Measurements from ENCODE around the gene ABTB2.

Gene ABTB2

DNA sequence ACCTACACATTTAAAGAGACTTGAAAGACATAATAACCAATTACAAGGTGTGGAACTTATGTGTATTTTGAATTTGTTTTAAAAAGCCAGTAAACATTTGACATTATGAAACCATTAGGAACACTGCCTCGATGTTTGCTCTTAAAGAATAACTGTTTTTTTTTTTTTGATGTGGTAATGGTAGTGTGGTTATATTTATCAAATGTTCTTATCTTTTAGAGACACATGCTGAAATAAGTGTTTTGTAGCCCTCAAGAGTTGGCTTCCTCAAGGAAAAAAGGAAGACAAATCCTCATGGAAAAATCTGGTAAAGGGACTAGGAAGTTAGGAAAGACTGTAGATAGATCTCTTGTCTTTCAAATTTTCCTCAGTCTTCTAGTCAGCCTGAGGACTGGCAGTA, 2.2 kb upstream of the ABTB2 start:
- no peak for DNase-seq (ENCODE audit: low read depth in 2 of 2)

DNA sequence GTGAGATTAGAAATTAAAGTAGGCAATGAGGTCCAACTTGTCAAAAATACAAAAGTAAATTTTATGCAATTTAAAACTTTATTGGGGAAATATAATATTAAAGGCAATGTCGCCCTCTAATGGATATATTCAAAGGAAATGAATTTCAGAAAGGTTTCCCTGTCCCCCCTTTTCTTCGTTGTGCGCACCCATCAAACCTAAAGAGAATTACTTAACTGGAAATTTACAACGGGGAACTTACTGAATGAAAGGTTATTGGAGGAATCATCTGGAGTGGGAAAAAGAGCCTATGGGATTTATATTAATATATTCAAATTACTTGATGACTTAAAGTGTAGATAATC, 1.7 kb upstream of the ABTB2 start:
- DNase-seq (ENCODE audit: low read depth in 2 of 2), result no peak

GRCh38 chr11:34358728-34359547, 1.1 kb upstream of the ABTB2 start:
- peak; percentile 47 to 70 for DNase-seq (ENCODE audit: low read depth in 2 of 2)

- DNase-seq (ENCODE audit: low read depth in 2 of 2), result no peak
These were observed 483 bp upstream of the ABTB2 start for GRCh38 chr11:34358258-34358727.

DNA sequence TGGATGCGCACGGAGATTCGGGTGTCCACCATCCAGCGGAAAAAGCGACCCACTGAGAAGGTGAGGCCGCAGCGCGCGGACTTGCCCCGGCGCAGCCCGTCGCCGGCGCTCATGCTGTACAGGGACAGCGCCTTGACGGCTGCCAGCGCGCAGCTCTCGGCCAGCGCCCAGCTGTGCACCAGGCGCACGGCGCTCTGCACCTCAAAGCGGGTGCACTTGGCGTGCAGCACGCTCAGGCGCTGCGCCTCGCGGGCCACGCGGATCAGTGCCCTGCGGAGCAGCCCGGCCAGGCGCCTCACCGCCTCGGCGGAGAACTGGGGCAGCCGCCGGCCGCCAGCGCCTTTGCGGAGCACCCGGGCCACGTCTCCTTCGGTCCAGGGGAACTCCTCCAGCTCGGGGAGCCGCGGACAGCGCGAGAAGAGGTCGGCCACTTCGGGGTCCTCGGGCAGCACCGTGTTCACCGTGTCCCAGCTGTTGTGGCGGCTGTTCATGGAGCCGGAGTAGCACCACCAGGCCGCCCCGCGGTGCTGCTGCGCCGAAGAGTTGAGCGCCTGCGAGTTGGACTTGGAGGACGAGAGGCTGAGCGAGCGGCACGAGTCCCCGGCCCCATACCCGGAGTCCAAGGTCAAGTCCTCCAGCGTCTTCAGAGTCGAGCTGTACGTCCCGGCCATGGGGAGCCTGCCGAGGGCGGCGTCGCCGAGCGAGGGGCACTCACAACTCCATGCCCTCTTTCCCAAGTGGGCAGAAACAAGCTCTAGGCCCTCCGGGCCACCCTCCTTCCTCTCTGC, 703 bp downstream of the ABTB2 start:
- peak; percentile 24 to 31 for DNase-seq (ENCODE audit: low read depth in 2 of 2)

- DNase-seq (ENCODE audit: low read depth in 2 of 2), result no peak
These were observed 1.3 kb downstream of the ABTB2 start for GRCh38 chr11:34356576-34356912.

DNA sequence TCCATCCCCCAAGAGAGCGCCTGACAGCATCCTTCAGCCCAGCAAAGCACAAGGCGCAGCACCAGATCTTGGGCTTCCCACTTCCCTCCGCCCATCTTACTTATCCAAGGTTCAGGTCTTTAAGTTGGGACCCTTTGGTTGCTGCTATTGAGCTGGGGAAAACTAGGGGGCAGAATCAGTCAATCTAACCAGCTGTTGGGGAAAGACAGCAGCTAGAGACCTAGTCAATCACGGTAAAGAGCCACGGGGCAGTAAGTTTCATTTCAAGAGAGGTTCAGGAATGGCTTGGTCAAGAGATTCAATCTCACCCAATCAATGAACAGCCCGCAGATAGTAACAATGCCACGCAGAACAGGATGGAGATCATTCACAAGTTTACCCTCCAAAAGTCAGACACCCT, 1.7 kb downstream of the ABTB2 start:
- no peak for DNase-seq (ENCODE audit: low read depth in 2 of 2)

- no peak for DNase-seq (ENCODE audit: low read depth in 2 of 2)
These were observed 2.1 kb downstream of the ABTB2 start for GRCh38 chr11:34355726-34356125.

DNA sequence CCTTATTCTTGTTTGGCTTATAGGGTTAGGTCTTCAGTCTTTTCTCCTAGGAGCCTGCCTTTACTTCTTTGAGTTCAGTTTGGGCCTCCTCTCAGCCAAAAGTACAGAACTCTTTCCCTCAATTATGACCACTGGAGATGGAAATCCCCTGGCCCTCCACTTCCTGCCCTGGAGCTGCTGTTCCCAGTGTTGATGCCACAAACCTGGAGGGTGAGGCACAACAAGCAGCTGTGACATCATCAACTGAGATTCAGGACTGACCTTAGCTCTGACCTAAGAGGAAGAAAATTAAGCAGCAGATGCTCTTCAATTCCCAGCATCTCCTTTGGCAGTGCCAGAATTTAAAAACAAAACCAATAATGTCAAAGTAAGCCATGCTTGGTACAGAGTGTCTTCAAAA, 3.0 kb downstream of the ABTB2 start:
- no peak for DNase-seq (ENCODE audit: low read depth in 2 of 2)

GRCh38 chr11:34353881-34354280, 3.9 kb downstream of the ABTB2 start:
- no peak for DNase-seq (ENCODE audit: low read depth in 2 of 2)

DNA sequence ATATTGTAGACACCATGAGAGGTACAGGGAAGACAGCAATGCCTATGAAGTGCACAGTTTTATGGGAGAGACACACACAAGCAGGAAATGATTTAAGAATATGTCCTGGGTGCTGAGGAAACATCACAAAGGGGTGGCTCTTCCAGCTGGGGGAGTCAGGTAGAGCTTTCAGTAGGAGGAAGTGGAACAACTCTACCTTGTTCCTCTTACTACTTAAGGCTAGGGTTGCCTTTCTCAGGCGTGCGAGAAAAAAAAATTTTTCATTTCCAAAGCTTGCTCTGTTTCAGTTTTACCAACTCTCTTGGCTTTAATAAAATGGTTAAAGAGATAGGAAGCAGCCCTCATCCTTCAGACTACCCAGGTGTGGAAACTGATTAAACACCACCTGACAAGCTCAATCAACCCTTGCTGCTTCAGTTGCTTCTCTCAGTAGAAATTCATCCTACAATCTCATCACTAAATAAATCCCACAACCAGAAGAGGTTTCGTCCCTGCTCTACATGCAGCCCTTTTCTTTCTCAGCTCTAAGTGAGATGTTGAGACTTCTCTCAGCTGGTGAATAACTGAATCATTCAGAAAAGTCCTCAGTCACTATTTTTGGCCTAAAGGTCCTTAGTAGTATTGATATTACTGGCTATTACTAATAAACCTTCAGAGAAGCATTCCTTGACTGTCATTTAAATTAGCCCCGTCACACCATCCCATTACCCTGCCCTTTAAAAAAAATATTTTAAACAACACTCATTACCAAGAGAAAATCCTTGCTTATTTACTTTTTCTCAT, 5.9 kb downstream of the ABTB2 start:
- DNase-seq (ENCODE audit: low read depth in 2 of 2), result no peak

- DNase-seq (ENCODE audit: low read depth in 2 of 2), result no peak
These were observed 6.8 kb downstream of the ABTB2 start for GRCh38 chr11:34351051-34351450.

GRCh38 chr11:34349882-34350281, 7.9 kb downstream of the ABTB2 start:
- DNase-seq (ENCODE audit: low read depth in 2 of 2), result no peak

GRCh38 chr11:34348919-34349318, 8.9 kb downstream of the ABTB2 start:
- no peak for DNase-seq (ENCODE audit: low read depth in 2 of 2)

DNA sequence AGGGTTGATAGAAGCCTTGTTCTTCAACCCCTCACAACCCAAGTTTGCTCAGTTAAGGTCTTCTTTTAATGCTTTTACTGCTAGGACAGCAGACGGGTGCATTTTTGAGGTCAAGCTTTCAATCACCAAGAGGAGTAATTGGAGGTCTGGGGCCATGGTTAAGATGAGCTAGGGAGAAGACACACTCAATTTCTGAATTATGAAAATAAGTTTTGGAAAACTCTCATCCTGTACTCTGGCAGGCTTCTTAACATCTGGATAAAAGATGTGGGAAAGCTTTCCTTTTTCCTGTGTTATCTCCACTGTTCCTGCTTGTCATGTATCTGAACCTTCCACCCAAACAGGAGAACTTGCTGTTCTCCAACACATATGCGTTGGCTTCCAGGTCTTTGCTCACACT, 9.7 kb downstream of the ABTB2 start:
- no peak for DNase-seq (ENCODE audit: low read depth in 2 of 2)

DNA sequence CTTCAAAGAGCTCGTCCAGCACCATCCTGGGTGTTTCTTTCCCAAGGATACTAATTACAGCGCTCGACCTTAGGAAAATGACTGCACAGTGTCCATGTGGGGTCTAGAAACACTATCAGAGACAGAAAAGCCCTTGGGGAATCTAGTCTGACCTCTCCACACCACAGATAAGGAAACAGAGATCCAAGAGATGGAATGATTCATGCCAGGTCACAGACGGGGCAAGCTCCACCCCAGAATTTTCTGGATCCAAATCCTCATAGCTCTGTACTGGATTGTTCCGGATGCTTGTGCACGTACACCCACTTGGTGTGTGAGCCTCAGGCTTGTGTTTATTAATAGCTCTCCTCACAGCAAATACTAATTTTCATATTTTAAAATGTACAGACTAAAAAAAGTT, 11.3 kb downstream of the ABTB2 start:
- no peak for DNase-seq (ENCODE audit: low read depth in 2 of 2)

- no peak for DNase-seq (ENCODE audit: low read depth in 2 of 2)
These were observed 11.8 kb downstream of the ABTB2 start for GRCh38 chr11:34345991-34346480.

- DNase-seq (ENCODE audit: low read depth in 2 of 2), result no peak
These were observed 12.3 kb downstream of the ABTB2 start for GRCh38 chr11:34345540-34345876.

- no peak for DNase-seq (ENCODE audit: low read depth in 2 of 2)
These were observed 12.9 kb downstream of the ABTB2 start for GRCh38 chr11:34344768-34345539.

DNA sequence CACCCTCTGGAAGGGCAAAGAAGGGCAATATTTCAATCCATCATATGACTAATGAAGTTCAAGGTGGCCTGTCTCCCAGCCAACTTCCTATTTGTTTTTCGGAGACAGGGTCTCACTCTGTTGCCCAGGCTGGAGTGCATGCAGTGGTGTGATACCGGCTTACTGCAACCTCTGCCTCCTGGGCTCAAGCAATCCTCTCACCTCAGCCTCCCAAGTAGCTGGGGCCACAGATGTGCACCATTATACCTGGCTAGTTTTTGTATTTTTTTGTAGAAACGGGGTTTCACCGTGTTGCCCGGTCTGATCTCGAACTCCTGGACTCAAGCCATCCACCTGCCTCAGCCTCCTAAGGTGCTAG, 13.4 kb downstream of the ABTB2 start:
- no peak for DNase-seq (ENCODE audit: low read depth in 2 of 2)

- DNase-seq (ENCODE audit: low read depth in 2 of 2), result no peak
These were observed 14.1 kb downstream of the ABTB2 start for GRCh38 chr11:34343686-34344085.

GRCh38 chr11:34343153-34343552, 14.7 kb downstream of the ABTB2 start:
- no peak for DNase-seq (ENCODE audit: low read depth in 2 of 2)

Data from stimulated activated CD4-positive, alpha-beta T cell treated with anti-CD3 and anti-CD28 coated beads, Interleukin-12 subunit alpha, Interleukin-12 subunit beta, amount 100 ng/mL, for 24 hours (primary cell).